WTC11 (cell line): ENCODE data around the gene FAM171A1. TPM values are rescaled to one million over a fixed set of nuclear protein-coding genes. Genes with fewer than 3 reads are reported as not detected.

Source experiments
- ATAC-seq: fragments of 200-7000 bp; cut with Tn5 transposase; 2 replicates; pipeline ENCODE4 v1.10.0; 2021; ENCODE audit warnings: mild to moderate bottlenecking, moderate library complexity
- CTCF ChIA-PET: fragments of 300-600 bp; sonication (Branson Sonifier 250); formaldehyde crosslinking; loops from one replicate; lab custom pipeline; 2021; ENCODE audit warnings: antibody characterized with exemption; lab: Charles Lee
- POLR2A ChIA-PET: fragments of 350-600 bp; sonication (Branson Sonifier 250); formaldehyde crosslinking; loops from one replicate; lab custom pipeline; 2021; ENCODE audit warnings: antibody characterized with exemption; lab: Charles Lee
- DNase-seq: peaks from one replicate; pipeline ENCODE4 v3.0.0; 2021; ENCODE audit warnings: low spot score
- H3K27ac Mint-ChIP-seq: 2 replicates; pipeline ENCODE4 v1.8.0; 2021; ENCODE audit warnings: mixed read lengths
- H3K27me3 Mint-ChIP-seq: 2 replicates; pipeline ENCODE4 v1.8.0; 2021; ENCODE audit warnings: low read depth, mild to moderate bottlenecking, moderate library complexity, mixed read lengths
- H3K36me3 Mint-ChIP-seq: 2 replicates; pipeline ENCODE4 v1.8.0; 2021; ENCODE audit warnings: mixed read lengths
- H3K4me1 Mint-ChIP-seq: 2 replicates; pipeline ENCODE4 v1.8.0; 2022; ENCODE audit warnings: mixed read lengths
- H3K4me3 Mint-ChIP-seq: 2 replicates; pipeline ENCODE4 v1.8.0; 2021; ENCODE audit warnings: mild to moderate bottlenecking, moderate library complexity, mixed read lengths
- H3K9me3 Mint-ChIP-seq: 2 replicates; pipeline ENCODE4 v1.8.0; 2021; ENCODE audit warnings: mixed read lengths
- AFF4 ChIP-seq: sonication (generic); formaldehyde crosslinking; IDR thresholded peaks from 2 replicates; pipeline ENCODE4 v1.8.1; 2023; ENCODE audit warnings: mild to moderate bottlenecking, missing genetic modification reagents, borderline replicate concordance
- FOXP4 ChIP-seq: sonication (generic); formaldehyde crosslinking; IDR thresholded peaks from 2 replicates; pipeline ENCODE4 v1.8.0; 2022; ENCODE audit warnings: mild to moderate bottlenecking, missing genetic modification reagents
- GABPB1 ChIP-seq: sonication (generic); formaldehyde crosslinking; IDR thresholded peaks from 2 replicates; pipeline ENCODE4 v1.8.1; 2023; ENCODE audit warnings: mild to moderate bottlenecking, missing genetic modification reagents
- HMGXB4 ChIP-seq: sonication (generic); formaldehyde crosslinking; IDR thresholded peaks from 2 replicates; pipeline ENCODE4 v1.8.1; 2023; ENCODE audit warnings: mild to moderate bottlenecking, moderate library complexity, missing genetic modification reagents
- JAZF1 ChIP-seq: fragments of 250-450 bp; sonication (Bioruptor Pico); IDR thresholded peaks from 2 replicates; pipeline ENCODE4 v1.9.0; 2021; ENCODE audit warnings: moderate library complexity, mild to moderate bottlenecking, inconsistent platforms
- NR1H2 ChIP-seq: sonication (generic); formaldehyde crosslinking; IDR thresholded peaks from 2 replicates; pipeline ENCODE4 v1.9.0; 2021; ENCODE audit warnings: mild to moderate bottlenecking, moderate library complexity, missing genetic modification reagents
- SOX15 ChIP-seq: fragments of 250-450 bp; sonication (Bioruptor Pico); IDR thresholded peaks from 2 replicates; pipeline ENCODE4 v1.9.0; 2021; ENCODE audit warnings: mild to moderate bottlenecking
- USF1 ChIP-seq: sonication (generic); formaldehyde crosslinking; IDR thresholded peaks from 2 replicates; pipeline ENCODE4 v1.8.0; 2022; ENCODE audit warnings: mild to moderate bottlenecking, missing genetic modification reagents
- ZNF121 ChIP-seq: sonication (generic); formaldehyde crosslinking; IDR thresholded peaks from 2 replicates; pipeline ENCODE4 v1.8.0; 2023; ENCODE audit warnings: missing genetic modification reagents
- ZNF138 ChIP-seq: sonication (generic); formaldehyde crosslinking; conservative IDR thresholded peaks from 2 replicates; pipeline ENCODE4 v1.8.1; 2022; ENCODE audit warnings: mild to moderate bottlenecking, moderate library complexity, missing genetic modification reagents
- ZNF512 ChIP-seq: sonication (generic); formaldehyde crosslinking; IDR thresholded peaks from 2 replicates; pipeline ENCODE4 v1.8.1; 2022; ENCODE audit warnings: missing genetic modification reagents, borderline replicate concordance
- ZNF671 ChIP-seq: fragments of 250-450 bp; sonication (Bioruptor Pico); IDR thresholded peaks from 2 replicates; pipeline ENCODE4 v1.8.0; 2021; ENCODE audit warnings: mild to moderate bottlenecking
- total RNA-seq: library from RNA; stranded (reverse); gene quantifications from 3 replicates; pipeline ENCODE4 v1.2.3, GENCODE V29; 2021
- TF ChIP-seq, protein P1 (sequence below): fragments of 250-450 bp; sonication (Bioruptor Pico); IDR thresholded peaks from 2 replicates; pipeline ENCODE4 v1.9.0; 2021; ENCODE audit warnings: moderate library complexity, mild to moderate bottlenecking, inconsistent platforms, borderline replicate concordance

The FAM171A1 gene
- total RNA-seq, 1 experiment from 2014 or later: 33.9 TPM

- no peak for ATAC-seq
- no peak for DNase-seq
- ChIA-PET POLR2A (no interaction called here), CTCF (no interaction called here)
- no peak for TF ChIP-seq JAZF1
- H3K27ac Mint-ChIP-seq: no peak overlapping the region
- H3K36me3 Mint-ChIP-seq: no peaks in the 10 kb centered on the region
- peaks cover 12% of the 10 kb centered on the region for H3K4me1 Mint-ChIP-seq
- H3K27me3 Mint-ChIP-seq: no peaks in the 10 kb centered on the region
- H3K9me3 Mint-ChIP-seq: no peaks in the 10 kb centered on the region
- H3K4me3 Mint-ChIP-seq: no peak overlapping the region
Measured at GRCh38 chr10:15197276-15197675, 173.8 kb downstream of the FAM171A1 start.

DNA sequence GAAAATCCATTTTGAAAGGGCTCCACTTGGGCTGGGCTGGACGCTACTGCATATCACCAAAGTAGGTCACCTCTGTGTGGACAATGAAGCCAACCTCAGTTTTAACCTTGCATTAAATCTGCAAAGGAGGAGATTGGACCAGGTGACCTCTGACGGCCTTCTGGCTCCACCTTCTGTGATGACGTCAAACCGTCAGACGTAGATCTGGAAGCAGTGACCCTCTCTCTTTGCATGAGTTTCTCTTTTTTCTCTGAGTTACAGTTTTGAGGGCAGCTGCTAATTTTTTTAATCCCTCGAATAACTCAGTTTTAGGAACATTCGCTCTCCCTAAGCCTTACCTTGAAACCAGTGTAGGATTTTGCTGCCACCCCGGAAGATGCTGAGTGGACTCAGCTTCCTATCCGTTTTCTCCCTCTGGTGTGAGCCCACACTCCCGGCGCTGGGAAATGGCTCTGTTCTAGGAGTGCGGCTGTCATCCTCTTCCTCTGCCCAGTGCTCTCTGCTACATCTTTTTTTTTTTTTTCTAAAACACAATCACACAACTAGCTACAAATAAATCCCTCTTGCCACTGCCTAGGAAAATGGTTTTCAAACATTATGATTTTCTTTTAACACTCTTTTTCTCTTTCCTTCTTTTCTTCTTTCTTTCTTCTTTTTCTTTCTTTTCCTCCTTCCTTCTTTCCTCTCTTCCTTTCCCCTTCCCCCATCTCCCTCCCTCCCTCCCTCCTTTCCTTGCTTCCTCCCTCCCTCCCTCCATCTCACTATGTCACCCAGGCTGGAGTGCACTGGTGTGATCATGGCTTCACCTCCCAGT lies 174.9 kb downstream of the FAM171A1 start:
- no peaks in the 10 kb centered on the region for H3K27me3 Mint-ChIP-seq
- CTCF ChIA-PET: interaction anchor here (0.7 kb wide), 1 partner anchor 49 kb away, joined by 3 read pairs; no protein-coding TSS in a partner anchor
- DNase-seq (no peak), ATAC-seq (peak; percentile 77)
- H3K4me3 Mint-ChIP-seq: peak overlapping the region; percentile 30
- TF ChIP-seq ZNF512 (CRISPR knock-in tag) (0 out of 2 replicates have a peak, but pooled peaks have one; percentile 29), AFF4 (CRISPR knock-in tag) (no peak)
- POLR2A ChIA-PET: no interaction called here
- no peaks in the 10 kb centered on the region for H3K36me3 Mint-ChIP-seq
- peaks cover 12% of the 10 kb centered on the region for H3K4me1 Mint-ChIP-seq
- peak overlapping the region; percentile 7; the same call in 1 of the 2 replicates for H3K27ac Mint-ChIP-seq
- H3K9me3 Mint-ChIP-seq: no peaks in the 10 kb centered on the region

DNA sequence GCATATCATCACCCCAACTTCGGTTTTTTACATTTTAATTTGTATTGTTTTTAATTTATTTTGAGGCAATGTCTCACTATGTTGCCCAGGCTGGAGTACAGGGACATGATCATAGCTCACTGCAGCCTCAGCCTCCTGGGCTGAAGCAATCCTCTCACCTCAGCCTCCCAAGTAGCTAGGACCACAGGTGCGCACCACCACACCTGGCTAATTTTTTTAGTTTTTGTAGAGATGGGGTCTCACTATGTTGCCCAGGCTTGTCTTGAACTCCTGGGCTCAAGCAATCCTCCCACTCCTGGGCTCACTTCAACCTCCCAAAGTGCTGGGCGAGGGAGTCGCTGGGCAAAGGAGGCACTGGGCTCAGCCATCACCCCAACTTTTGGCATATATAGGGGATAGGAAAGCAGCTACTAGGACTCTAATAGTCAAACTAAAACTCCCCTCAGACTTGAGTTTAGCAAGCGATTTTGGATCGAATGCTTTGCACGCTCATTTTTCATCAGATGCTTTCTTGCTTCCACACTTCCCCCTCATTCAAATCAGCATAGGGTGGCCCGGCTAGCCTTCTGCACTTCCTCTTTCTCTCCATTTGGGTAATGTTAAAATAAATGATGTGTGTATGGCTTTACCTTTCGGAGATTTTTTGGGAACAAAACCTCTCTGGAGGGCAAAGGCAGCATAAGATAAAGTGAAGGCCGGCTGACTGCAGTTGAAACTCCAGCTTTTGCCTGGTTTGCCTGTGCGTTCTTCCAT lies 181.8 kb downstream of the FAM171A1 start:
- Mint-ChIP-seq H3K9me3 (no peaks in the 10 kb centered on the region), H3K4me1 (no peaks in the 10 kb centered on the region), H3K36me3 (no peaks in the 10 kb centered on the region), H3K27ac (no peak overlapping the region), H3K4me3 (no peak overlapping the region), H3K27me3 (no peaks in the 10 kb centered on the region)
- ChIA-PET POLR2A (no interaction called here), CTCF (interaction anchor here (0.6 to 1.9 kb wide), 2 partner anchors 9 to 112 kb away, joined by 3 to 5 read pairs; no protein-coding TSS in a partner anchor)
- TF ChIP-seq NR1H2 (CRISPR knock-in tag) (no peak), ZNF121 (CRISPR knock-in tag) (peak; percentile 28; the same call in 1 of the 2 replicates)
- TF ChIP-seq, all 79 proteins: peak for 1
- no peak for ATAC-seq
- no peak for DNase-seq

DNA sequence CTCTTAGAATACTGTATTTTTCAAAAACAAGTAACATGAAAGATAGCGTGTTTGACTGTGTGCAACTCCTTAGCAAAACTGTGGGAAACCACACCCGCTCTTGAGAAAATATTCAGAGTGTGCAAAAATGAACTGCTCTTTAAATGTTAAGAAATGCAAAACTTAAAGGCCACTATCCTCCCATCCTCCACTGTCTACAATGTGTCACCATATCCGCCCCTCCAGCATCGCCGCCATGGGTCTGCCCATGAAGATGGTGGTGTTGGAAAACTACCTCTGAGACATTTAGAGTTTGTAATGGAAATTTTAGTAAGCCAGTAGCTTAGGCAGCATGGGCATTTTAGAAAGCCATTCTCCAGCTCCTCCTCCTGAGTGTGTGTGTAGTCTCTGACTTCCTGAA lies 182.5 kb downstream of the FAM171A1 start:
- ChIA-PET CTCF (interaction anchor here (1.9 kb wide), 1 partner anchor 113 kb away, joined by 5 read pairs; no protein-coding TSS in a partner anchor), POLR2A (no interaction called here)
- no peaks in the 10 kb centered on the region for H3K36me3 Mint-ChIP-seq
- H3K27ac Mint-ChIP-seq: no peak overlapping the region
- H3K4me1 Mint-ChIP-seq: no peaks in the 10 kb centered on the region
- H3K4me3 Mint-ChIP-seq: no peak overlapping the region
- no peak for ATAC-seq
- no peak for DNase-seq
- no peaks in the 10 kb centered on the region for H3K9me3 Mint-ChIP-seq
- no peaks in the 10 kb centered on the region for H3K27me3 Mint-ChIP-seq
- TF ChIP-seq SOX15 (no peak), ZNF138 (no peak), HMGXB4 (CRISPR knock-in tag) (no peak), USF1 (CRISPR knock-in tag) (no peak), GABPB1 (no peak), FOXP4 (CRISPR knock-in tag) (no peak), ZNF671 (CRISPR knock-in tag) (no peak)
- TF ChIP-seq, protein P1, sequence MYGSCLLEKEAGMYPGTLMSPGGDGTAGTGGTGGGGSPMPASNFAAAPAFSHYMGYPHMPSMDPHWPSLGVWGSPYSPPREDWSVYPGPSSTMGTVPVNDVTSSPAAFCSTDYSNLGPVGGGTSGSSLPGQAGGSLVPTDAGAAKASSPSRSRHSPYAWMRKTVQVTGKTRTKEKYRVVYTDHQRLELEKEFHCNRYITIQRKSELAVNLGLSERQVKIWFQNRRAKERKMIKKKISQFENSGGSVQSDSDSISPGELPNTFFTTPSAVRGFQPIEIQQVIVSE (CRISPR knock-in tag): no peak
